GM12865 (cell line): Measurements from ENCODE around the gene ZNF563.
"Not testable (repeated sequence)": the region's sequence is repeated elsewhere in the genome, so short reads cannot be mapped to it uniquely, and the experiment has no call there.

Source experiments
- DNase-seq: peaks from one replicate; pipeline ENCODE4 v3.0.0; 2010; ENCODE audit warnings: low read depth
- H3K4me3 ChIP-seq: 2 replicates; pipeline ENCODE4 v1.5.1; 2011; ENCODE audit warnings: mild to moderate bottlenecking, low read depth, low read length, control low read depth
- TF ChIP-seq, protein P1 (sequence below): IDR thresholded peaks from 2 replicates; pipeline ENCODE4 v1.5.1; 2011; ENCODE audit warnings: low read length, control low read depth, low read depth, inconsistent platforms; ENCODE audit not compliant: insufficient read depth; ENCODE audit errors: missing control alignments

The ZNF563 gene

DNA sequence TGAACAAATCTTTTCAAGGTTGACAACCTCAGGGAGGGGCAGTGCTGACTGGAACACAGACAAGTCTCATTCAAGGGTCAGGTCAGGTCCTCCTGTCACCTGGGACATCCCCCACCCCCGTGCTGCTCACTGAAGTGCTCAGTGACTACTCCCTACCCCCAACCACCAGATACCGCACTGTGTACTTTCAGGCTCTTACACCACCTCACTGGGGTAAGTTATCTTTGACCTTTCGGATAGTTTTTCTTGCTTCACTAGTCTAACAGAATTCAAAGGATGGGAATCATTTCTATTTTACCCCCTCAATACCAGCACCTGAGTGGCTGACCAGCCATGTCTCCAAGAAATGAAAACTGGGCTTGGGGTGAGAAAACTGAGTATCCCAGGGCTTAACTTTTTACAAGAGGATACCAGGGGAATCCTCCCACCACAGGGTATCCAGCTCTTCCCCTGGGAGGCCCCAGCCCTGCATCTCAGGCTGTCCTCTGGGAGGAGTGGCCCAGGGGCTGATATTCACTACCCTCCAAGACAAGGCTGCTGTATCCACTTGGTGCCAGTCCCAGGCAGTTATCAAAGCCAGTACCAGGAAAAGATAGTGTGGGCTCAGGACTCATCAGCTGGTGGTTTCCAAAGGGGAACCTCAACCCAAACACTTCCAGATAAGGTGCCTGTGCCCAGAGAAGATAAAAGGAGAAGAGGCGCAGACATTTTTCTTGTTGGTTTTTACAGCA is 2.1 kb downstream of the ZNF563 start:
- TF ChIP-seq, protein P1, sequence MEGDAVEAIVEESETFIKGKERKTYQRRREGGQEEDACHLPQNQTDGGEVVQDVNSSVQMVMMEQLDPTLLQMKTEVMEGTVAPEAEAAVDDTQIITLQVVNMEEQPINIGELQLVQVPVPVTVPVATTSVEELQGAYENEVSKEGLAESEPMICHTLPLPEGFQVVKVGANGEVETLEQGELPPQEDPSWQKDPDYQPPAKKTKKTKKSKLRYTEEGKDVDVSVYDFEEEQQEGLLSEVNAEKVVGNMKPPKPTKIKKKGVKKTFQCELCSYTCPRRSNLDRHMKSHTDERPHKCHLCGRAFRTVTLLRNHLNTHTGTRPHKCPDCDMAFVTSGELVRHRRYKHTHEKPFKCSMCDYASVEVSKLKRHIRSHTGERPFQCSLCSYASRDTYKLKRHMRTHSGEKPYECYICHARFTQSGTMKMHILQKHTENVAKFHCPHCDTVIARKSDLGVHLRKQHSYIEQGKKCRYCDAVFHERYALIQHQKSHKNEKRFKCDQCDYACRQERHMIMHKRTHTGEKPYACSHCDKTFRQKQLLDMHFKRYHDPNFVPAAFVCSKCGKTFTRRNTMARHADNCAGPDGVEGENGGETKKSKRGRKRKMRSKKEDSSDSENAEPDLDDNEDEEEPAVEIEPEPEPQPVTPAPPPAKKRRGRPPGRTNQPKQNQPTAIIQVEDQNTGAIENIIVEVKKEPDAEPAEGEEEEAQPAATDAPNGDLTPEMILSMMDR = no peak
- DNase-seq = peak; percentile 84
- H3K4me3 ChIP-seq = peak overlapping the region; percentile 5; the same call in 1 of the 2 replicates

DNA sequence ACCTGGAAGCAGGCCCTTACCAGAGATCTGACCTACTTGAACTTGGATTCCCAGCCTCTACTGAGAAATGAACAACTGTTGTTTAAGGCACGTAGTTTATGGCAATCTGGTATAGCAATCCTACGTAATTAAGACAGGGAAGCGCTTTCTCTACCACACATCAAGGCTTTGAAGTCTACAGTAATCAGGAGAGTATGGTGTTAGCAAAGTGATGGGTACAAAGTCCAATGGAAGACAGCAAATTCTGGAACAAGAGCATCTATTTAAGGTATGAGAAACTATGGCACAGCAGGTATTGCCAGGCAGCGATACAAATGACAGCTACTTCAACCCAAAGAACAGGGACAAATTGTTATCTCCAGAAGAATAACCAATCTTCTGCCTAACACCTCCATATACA is 3.1 kb downstream of the ZNF563 start:
- TF ChIP-seq, protein P1 = no peak
- no peak overlapping the region for H3K4me3 ChIP-seq
- DNase-seq = no peak

DNA sequence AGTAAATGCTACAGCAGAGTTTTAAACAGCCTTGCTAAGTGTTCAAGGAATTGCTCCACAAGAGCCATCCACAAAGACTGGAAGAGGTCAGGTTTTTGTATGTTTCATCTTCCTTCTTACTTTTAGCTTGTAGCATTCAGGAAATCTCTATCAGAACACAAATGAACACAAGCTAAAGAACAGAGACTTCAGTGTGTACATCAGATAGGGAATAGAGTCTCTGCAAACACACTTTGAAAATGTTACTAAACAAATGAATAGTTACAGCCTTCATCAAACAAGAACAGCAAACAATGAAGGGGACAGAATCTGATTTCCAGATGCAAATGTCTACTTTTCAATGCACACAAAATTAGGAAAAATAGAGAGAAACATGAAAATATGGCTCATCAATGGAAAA is 7.7 kb downstream of the ZNF563 start:
- TF ChIP-seq, protein P1 = no peak

DNA sequence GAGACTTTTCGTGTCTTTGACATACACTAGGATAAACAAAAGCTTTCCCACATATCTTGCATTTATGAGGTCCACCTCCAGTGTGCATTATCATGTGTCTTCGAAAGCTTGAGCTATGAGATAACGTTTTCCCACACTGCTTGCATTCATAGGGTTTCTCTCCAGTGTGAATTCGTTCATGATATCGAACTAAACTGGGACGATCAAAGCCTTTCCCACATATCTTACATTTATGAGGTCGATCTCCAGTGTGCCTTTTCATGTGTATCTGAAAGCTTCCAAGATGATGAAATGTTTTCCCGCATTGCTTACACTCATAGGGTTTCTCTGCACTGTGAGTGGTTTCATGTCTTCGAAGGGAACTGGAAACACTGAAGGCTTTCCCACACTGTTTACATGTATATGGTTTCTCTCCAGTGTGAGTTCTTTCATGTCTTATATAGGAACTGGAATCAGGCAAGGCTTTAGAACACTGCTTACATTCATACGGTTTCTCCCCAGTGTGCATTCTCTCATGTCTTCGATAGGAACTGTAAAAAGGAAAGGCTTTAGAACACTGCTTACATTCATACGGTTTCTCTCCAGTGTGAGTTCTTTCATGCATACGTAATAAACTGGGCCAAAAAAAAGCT is 14.5 kb downstream of the ZNF563 start:
- no peak overlapping the region for H3K4me3 ChIP-seq
- TF ChIP-seq, protein P1 = no peak
- DNase-seq = no peak

More for the DNA sequence above, 7.7 kb downstream of the ZNF563 start:
- no peak overlapping the region for H3K4me3 ChIP-seq
- no peak for DNase-seq

DNA sequence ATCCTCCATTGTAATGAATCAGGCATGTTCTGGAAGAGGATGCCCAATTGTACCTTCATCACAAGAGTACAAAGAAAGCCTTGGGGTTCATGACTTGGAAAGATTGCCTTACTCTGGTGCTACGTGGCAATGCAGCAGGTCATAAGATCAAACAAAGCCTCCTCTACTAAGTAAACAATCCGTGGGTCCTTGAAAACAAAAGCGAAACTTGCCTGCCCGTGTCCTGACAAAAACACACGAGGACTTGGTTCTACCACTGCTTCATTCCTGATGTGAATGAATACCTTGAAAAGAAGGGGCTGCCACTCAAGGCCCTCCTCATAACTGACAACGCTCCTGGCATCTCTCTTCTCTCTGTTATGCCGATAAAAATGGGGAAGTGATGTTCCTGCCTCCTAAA is 18.9 kb downstream of the ZNF563 start:
- no peak for DNase-seq
- no peak overlapping the region for H3K4me3 ChIP-seq
- TF ChIP-seq, protein P1 = no peak

DNA sequence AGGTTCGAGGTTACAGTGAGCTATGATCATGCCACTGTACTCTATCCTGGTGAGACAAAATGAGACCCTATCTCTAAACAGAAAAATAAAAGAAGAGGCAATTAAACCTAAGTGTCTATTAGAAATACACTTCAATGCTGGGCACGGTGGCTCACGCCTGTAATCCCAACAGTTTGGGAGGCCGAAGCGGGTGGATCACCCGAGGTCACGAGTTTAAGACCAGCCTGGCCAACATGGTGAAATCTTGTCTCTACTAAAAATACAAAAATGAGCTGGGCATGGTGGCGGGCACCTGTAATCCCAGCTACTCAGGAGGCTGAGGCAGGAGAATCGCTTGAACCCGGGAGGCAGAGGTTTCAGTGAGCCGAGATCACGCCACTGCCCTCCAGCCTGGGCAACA is 24.5 kb downstream of the ZNF563 start:
- not testable (repeated sequence) for H3K4me3 ChIP-seq, DNase-seq

DNA sequence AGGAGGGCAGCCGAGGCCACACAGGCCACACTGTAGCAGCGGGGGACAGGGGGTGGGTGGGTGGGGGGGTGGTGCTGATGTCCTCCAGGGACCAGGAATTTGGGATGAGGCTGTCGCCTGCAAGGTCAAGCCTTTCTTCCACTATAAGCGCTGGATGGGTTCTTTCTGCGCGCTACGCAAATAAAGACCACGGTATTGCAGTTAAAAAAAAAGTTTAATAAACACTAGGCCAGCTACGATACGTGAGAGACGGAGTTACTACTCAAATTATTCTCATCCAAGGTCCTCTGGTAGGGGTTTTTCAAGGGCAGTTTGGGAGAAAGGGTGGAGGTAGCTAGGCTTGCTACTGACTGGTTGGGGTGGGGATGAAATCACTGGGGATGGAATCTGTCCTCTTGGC is 38.2 kb downstream of the ZNF563 start:
- TF ChIP-seq, protein P1 = no peak
- DNase-seq = no peak
- H3K4me3 ChIP-seq = peak overlapping the region; percentile 66
